DND-41 (cell line): ENCODE data around the gene RAB20.

ENCODE experiments used
- CTCF ChIP-seq: IDR thresholded peaks from 2 replicates; pipeline ENCODE4 v1.5.1; 2012; ENCODE audit warnings: borderline replicate concordance, low read length, moderate library complexity, mild to moderate bottlenecking; ENCODE audit not compliant: poor library complexity, severe bottlenecking; ENCODE audit errors: extremely low read depth
- EZH2 ChIP-seq: IDR thresholded peaks from 3 replicates; pipeline ENCODE4 v1.6.1; 2012; ENCODE audit warnings: borderline replicate concordance, low read depth, mild to moderate bottlenecking, moderate library complexity, low read length, inconsistent platforms; ENCODE audit not compliant: severe bottlenecking

GRCh38 chr13:110568612-110569011, 7.1 kb upstream of the RAB20 start:
- TF ChIP-seq CTCF (no peak), EZH2 (no peak)
